Keratinocyte (primary cell): Measurements from ENCODE around the gene HOXC9.

Experiments
- CTCF ChIP-seq, 3 experiments: IDR thresholded peaks in 1 of 3; conservative IDR thresholded peaks in 1 of 3; optimal IDR thresholded peaks in 1 of 3; 2 replicates in 2 of 3; 3 replicates in 1 of 3; pipeline versions ENCODE3 to v1.5.1; 2011; ENCODE audit warnings: low read length in 3 of 3, mild to moderate bottlenecking in 3 of 3, moderate library complexity in 2 of 3, control low read depth in 1 of 3, inconsistent platforms in 1 of 3; ENCODE audit not compliant: insufficient read depth in 2 of 3; ENCODE audit errors: extremely low read depth in 1 of 3
- EZH2 ChIP-seq: IDR thresholded peaks from one replicate; pipeline ENCODE4 v1.6.1; 2012; ENCODE audit warnings: inconsistent platforms, mild to moderate bottlenecking, low read length, moderate library complexity

DNA sequence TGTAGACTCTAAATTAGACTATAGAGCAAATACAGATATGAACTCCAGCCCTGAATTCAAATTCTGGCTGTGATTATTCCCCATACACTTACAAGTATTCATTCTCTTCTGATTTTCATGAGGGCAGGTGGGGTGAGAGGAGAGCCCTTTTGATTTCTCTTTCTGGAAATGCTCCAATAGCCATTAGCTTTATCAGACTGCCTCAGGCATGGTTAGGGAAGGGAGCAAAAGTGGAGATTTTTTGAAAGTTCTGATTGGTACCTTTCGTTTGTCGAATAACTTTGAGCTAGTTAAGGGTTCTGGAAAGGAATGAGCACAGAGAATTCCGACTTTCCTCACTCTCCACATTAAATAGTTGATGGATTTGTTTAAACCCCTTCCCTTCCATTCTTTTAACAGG, 40.7 kb downstream of the HOXC9 start:
- no peak for TF ChIP-seq CTCF (optimal IDR thresholded peaks at IDR 0.05 in 1 of 3, IDR thresholded peaks at IDR 0.05 in 1 of 3, conservative IDR thresholded peaks at IDR 0.05 in 1 of 3; ENCODE audit: extremely low read depth in 1 of 3, insufficient read depth in 2 of 3, low read length in 3 of 3)
- no peak for TF ChIP-seq EZH2
